Fibroblast of lung (primary cell): ENCODE results near the gene SYP. TPM values are rescaled to one million over a fixed set of nuclear protein-coding genes. Genes with fewer than 3 reads are reported as not detected.

ENCODE experiments used
- DNase-seq, 2 donors: peaks; one replicate each; pipeline versions ENCODE4 v3.0.0 to v3.0.0-alpha.2; 2010; ENCODE audit warnings: low read depth in 2 of 2
- H2AFZ ChIP-seq: 2 replicates; pipeline ENCODE4 v1.5.1; 2012; ENCODE audit warnings: low read length, control low read depth, inconsistent platforms
- H3K27ac ChIP-seq: 2 replicates; pipeline ENCODE4 v1.5.1; 2011; ENCODE audit warnings: low read length, control low read depth; ENCODE audit not compliant: insufficient read depth
- H3K27me3 ChIP-seq: 2 replicates; pipeline ENCODE4 v1.5.1; 2011; ENCODE audit warnings: mild to moderate bottlenecking, low read length; ENCODE audit not compliant: control insufficient read depth, insufficient read depth
- H3K36me3 ChIP-seq: 2 replicates; pipeline ENCODE4 v1.5.1; 2011; ENCODE audit warnings: low read length; ENCODE audit not compliant: control insufficient read depth, insufficient read depth
- H3K4me1 ChIP-seq: 2 replicates; pipeline ENCODE4 v1.5.1; 2011; ENCODE audit warnings: low read length; ENCODE audit not compliant: control insufficient read depth, insufficient read depth; ENCODE audit errors: extremely low read depth
- H3K4me2 ChIP-seq: 2 replicates; pipeline ENCODE4 v1.5.1; 2011; ENCODE audit warnings: low read length, control low read depth; ENCODE audit not compliant: insufficient read depth; ENCODE audit errors: extremely low read depth
- H3K4me3 ChIP-seq, 4 experiments: fragments of 200-600 bp in 1 of 4; sonication (generic) in 1 of 4; replicated peaks in 1 of 4; 2 replicates each; pipeline ENCODE4 v1.5.1; 2011 to 2016; ENCODE audit warnings: low read length in 4 of 4, low read depth in 3 of 4, mild to moderate bottlenecking in 3 of 4, control low read depth in 2 of 4, inconsistent platforms in 1 of 4, mixed read lengths in 1 of 4; ENCODE audit not compliant: insufficient read depth in 1 of 4; ENCODE audit errors: control extremely low read depth in 1 of 4
- H3K79me2 ChIP-seq: 2 replicates; pipeline ENCODE4 v1.5.1; 2012; ENCODE audit warnings: mild to moderate bottlenecking, low read length, inconsistent platforms; ENCODE audit not compliant: control insufficient read depth, insufficient read depth
- H3K9ac ChIP-seq: 2 replicates; pipeline ENCODE4 v1.5.1; 2011; ENCODE audit warnings: mild to moderate bottlenecking, low read length, control low read depth; ENCODE audit not compliant: insufficient read depth
- H3K9me3 ChIP-seq: 2 replicates; pipeline ENCODE4 v1.5.1; 2012; ENCODE audit warnings: low read depth, low read length; ENCODE audit not compliant: control insufficient read depth, insufficient read depth
- H4K20me1 ChIP-seq: 2 replicates; pipeline ENCODE4 v1.5.1; 2011; ENCODE audit warnings: low read length; ENCODE audit not compliant: control insufficient read depth, insufficient read depth; ENCODE audit errors: extremely low read depth
- CTCF ChIP-seq, 2 donors: IDR thresholded peaks in 1 of 2; conservative IDR thresholded peaks in 1 of 2; 1 replicate in 1 of 2; 2 replicates in 1 of 2; pipeline ENCODE4 v1.5.1; 2011 to 2012; ENCODE audit warnings: low read length in 2 of 2, control low read depth in 1 of 2, inconsistent platforms in 1 of 2, low read depth in 1 of 2, mild to moderate bottlenecking in 1 of 2
- EZH2 ChIP-seq: IDR thresholded peaks from 2 replicates; pipeline ENCODE4 v1.5.1; 2012; ENCODE audit warnings: low read length, control low read depth, mild to moderate bottlenecking; ENCODE audit errors: missing control alignments
- polyA plus RNA-seq, 2 donors: library from polyadenylated mRNA; depleted of rRNA in 1 of 2; stranded (reverse) in 1 of 2; unstranded in 1 of 2; fragments of >200 nt; gene quantifications; 2 replicates each; pipeline ENCODE4 v1.2.1, GENCODE V29; 2011 to 2012; ENCODE audit warnings: missing spikeins in 1 of 2
- total RNA-seq: library from RNA; depleted of rRNA; stranded (reverse); fragments of >200 nt; gene quantifications from 2 replicates; pipeline ENCODE4 v1.2.1, GENCODE V29; 2014

The SYP gene
- total and polyA plus RNA-seq, 2 donors (not counting 1 experiment from before 2014, with no cell fraction given): 0.08 to 0.17 TPM

- no peaks in the 10 kb centered on the region for H3K27me3 ChIP-seq
- no peak overlapping the region for H3K4me3 ChIP-seq
- no peaks in the 10 kb centered on the region for H3K9me3 ChIP-seq
- DNase-seq: no peak
- H3K79me2 ChIP-seq: no peaks in the 10 kb centered on the region
- no peak overlapping the region for H3K9ac ChIP-seq
- H3K4me2 ChIP-seq: no peak overlapping the region
- no peak overlapping the region for H2AFZ ChIP-seq
- no peaks in the 10 kb centered on the region for H4K20me1 ChIP-seq
- TF ChIP-seq CTCF (conservative IDR thresholded peaks at IDR 0.05 in 1 of 2, IDR thresholded peaks at IDR 0.05 in 1 of 2; ENCODE audit: low read depth in 1 of 2, low read length in 2 of 2) (no peak), EZH2 (no peak)
- no peaks in the 10 kb centered on the region for H3K36me3 ChIP-seq
- H3K4me1 ChIP-seq: no peaks in the 10 kb centered on the region
- H3K27ac ChIP-seq: no peak overlapping the region
Measured at GRCh38 chrX:49220100-49220499, 20.1 kb upstream of the SYP start.

GRCh38 chrX:49214996-49215526 is 15.1 kb upstream of the SYP start:
- no peak for DNase-seq
- no peak overlapping the region for H3K27ac ChIP-seq
- no peak overlapping the region for H2AFZ ChIP-seq
- no peak overlapping the region for H3K4me2 ChIP-seq
- no peaks in the 10 kb centered on the region for H3K79me2 ChIP-seq
- no peaks in the 10 kb centered on the region for H3K4me1 ChIP-seq
- no peaks in the 10 kb centered on the region for H4K20me1 ChIP-seq
- H3K9me3 ChIP-seq: no peaks in the 10 kb centered on the region
- no peaks in the 10 kb centered on the region for H3K27me3 ChIP-seq
- no peak overlapping the region for H3K9ac ChIP-seq
- H3K4me3 ChIP-seq: no peak overlapping the region
- no peaks in the 10 kb centered on the region for H3K36me3 ChIP-seq
- TF ChIP-seq CTCF (conservative IDR thresholded peaks at IDR 0.05 in 1 of 2, IDR thresholded peaks at IDR 0.05 in 1 of 2; ENCODE audit: low read depth in 1 of 2, low read length in 2 of 2) (no peak), EZH2 (no peak)

GRCh38 chrX:49214416-49214815 is 14.4 kb upstream of the SYP start:
- no peaks in the 10 kb centered on the region for H4K20me1 ChIP-seq
- no peaks in the 10 kb centered on the region for H3K79me2 ChIP-seq
- H3K27ac ChIP-seq: no peak overlapping the region
- TF ChIP-seq EZH2 (no peak), CTCF (conservative IDR thresholded peaks at IDR 0.05 in 1 of 2, IDR thresholded peaks at IDR 0.05 in 1 of 2; ENCODE audit: low read depth in 1 of 2, low read length in 2 of 2) (no peak)
- no peak for DNase-seq
- H3K9ac ChIP-seq: no peak overlapping the region
- H3K36me3 ChIP-seq: no peaks in the 10 kb centered on the region
- H3K4me2 ChIP-seq: no peak overlapping the region
- no peaks in the 10 kb centered on the region for H3K9me3 ChIP-seq
- no peak overlapping the region for H2AFZ ChIP-seq
- H3K4me3 ChIP-seq: no peak overlapping the region
- no peaks in the 10 kb centered on the region for H3K27me3 ChIP-seq
- H3K4me1 ChIP-seq: no peaks in the 10 kb centered on the region
